ENCODE data around the gene AQP6.

Gene AQP6

DNA sequence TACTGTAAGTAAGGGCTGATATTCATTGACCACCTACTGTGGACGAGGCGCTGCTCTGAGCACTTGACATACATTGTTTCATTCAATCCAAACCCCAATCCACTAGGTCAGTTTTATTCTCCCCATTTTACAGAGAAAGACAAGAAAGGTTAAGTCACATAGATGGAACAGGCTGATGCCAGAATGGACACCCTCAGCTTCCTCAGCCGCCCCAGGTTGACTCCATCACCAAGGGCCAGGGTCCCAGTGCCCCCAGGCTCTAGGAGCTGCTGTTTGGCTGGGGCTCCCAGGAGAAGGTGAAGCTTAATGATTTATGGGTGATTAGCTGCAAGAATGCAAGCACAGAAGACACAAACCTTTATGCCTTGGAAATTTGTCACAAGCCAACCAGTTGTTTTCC is 22.9 kb upstream of the AQP6 start:
- H2BK12ac ChIP-seq (ENCODE audit: low read length in 2 of 2) = no peak overlapping the region
- DNase-seq = no peak
- no peak overlapping the region for H3K4me3 ChIP-seq (ENCODE audit: insufficient read depth in 1 of 2, low read depth in 1 of 2, low read length in 2 of 2)
- H4K8ac ChIP-seq (ENCODE audit: low read length) = no peak overlapping the region
- peaks cover 45 to 46% of the 10 kb centered on the region in 2 experiments for H3K27me3 ChIP-seq (ENCODE audit: control insufficient read depth in 1 of 2, insufficient read depth in 1 of 2, low read length in 2 of 2)
- no peaks in the 10 kb centered on the region for H3K9me3 ChIP-seq (ENCODE audit: control insufficient read depth, low read length)
- no peak overlapping the region for H3K27ac ChIP-seq (ENCODE audit: low read length, poor library complexity, severe bottlenecking)
- no peak overlapping the region for H3K14ac ChIP-seq (ENCODE audit: low read length in 2 of 2)
- H3K4me2 ChIP-seq (ENCODE audit: low read length, poor library complexity, severe bottlenecking) = no peak overlapping the region
- peaks cover 2% of the 10 kb centered on the region for H3K4me1 ChIP-seq (ENCODE audit: control insufficient read depth, insufficient read depth, low read depth, low read length)
- no peak overlapping the region for H2AK5ac ChIP-seq (ENCODE audit: low read length, severe bottlenecking)
- no peak overlapping the region for H2BK15ac ChIP-seq (ENCODE audit: low read depth, poor library complexity, severe bottlenecking)
- WGBS = 88% methylated on average over 3 of the region's 3 CpGs
- H3K4ac ChIP-seq (ENCODE audit: low read depth in 1 of 2, low read length in 2 of 2) = no peak overlapping the region
- H4K91ac ChIP-seq (ENCODE audit: low read length) = no peak overlapping the region
- H2BK5ac ChIP-seq (ENCODE audit: low read depth, low read length, poor library complexity, severe bottlenecking) = no peak overlapping the region
- no peak overlapping the region for H2AFZ ChIP-seq (ENCODE audit: low read depth, low read length)
- H3K23ac ChIP-seq (ENCODE audit: low read length in 2 of 2) = no peak overlapping the region
- no peak overlapping the region for H2BK120ac ChIP-seq (ENCODE audit: low read depth, low read length)
- H3K18ac ChIP-seq (ENCODE audit: low read depth in 1 of 2, low read length in 2 of 2) = no peak overlapping the region
- no peaks in the 10 kb centered on the region for H3K79me1 ChIP-seq (replicated peaks; ENCODE audit: low read length, poor library complexity, severe bottlenecking)
- H3K36me3 ChIP-seq (ENCODE audit: control insufficient read depth in 1 of 2, insufficient read depth in 2 of 2, low read depth in 1 of 2, low read length in 2 of 2) = no peaks in the 10 kb centered on the region
- no peak overlapping the region for H3K9ac ChIP-seq (ENCODE audit: low read length)

DNA sequence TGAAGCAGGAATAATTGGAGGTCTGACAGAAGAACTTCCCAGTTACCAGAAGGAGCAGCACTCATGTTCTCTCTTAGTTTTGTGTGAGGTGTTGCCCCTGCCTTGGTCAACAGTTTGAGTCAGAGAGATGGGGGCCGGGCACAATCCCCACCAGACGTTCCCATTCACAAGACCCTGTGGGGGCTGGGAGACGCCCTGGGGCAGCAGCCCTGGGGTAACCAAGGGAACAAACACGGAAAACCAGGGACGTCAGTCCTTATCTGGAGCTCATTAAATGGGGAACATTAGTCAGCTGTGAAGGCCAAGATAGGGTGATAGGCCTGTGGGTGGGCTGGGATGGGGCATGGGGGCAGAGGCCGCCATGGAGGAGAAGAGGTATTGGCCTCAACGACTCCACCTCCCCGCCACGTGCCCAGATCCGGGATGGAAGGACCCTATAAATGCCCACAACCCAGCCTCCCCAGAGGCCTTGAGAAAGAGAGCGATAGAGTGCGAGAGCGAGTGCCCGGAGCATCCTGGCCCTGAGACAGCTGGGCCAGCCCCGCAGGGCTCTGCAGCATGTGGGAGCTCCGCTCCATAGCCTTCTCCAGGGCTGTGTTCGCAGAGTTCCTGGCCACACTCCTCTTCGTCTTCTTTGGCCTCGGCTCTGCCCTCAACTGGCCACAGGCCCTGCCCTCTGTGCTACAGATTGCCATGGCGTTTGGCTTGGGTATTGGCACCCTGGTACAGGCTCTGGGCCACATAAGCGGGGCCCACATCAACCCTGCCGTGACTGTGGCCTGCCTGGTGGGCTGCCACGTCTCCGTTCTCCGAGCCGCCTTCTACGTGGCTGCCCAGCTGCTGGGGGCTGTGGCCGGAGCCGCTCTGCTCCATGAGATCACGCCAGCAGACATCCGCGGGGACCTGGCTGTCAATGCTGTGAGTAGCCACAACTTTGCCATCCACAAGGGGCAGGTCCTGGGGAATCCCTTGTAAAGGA is 22.2 kb upstream of the AQP6 start, which contains the start of gene AQP2:
Gene AQP2, plus strand, starts transcription at position 465 of the 979 bp plus-strand sequence. Its CDS starts 94 bp downstream, at position 559.
- H3K36me3 ChIP-seq (ENCODE audit: control insufficient read depth in 1 of 2, insufficient read depth in 2 of 2, low read depth in 1 of 2, low read length in 2 of 2) = no peaks in the 10 kb centered on the region
- H3K27ac ChIP-seq (ENCODE audit: low read length, poor library complexity, severe bottlenecking) = no peak within 1 kb of the TSS
- no peak within 1 kb of the TSS for H2BK15ac ChIP-seq (ENCODE audit: low read depth, poor library complexity, severe bottlenecking)
- H2BK12ac ChIP-seq (ENCODE audit: low read length in 2 of 2) = no peak within 1 kb of the TSS
- no peak within 1 kb of the TSS for H3K9ac ChIP-seq (ENCODE audit: low read length)
- H2AFZ ChIP-seq (ENCODE audit: low read depth, low read length) = no peak within 1 kb of the TSS
- no peak within 1 kb of the TSS for H3K23ac ChIP-seq (ENCODE audit: low read length in 2 of 2)
- H3K4me2 ChIP-seq (ENCODE audit: low read length, poor library complexity, severe bottlenecking) = no peak within 1 kb of the TSS
- H3K4me1 ChIP-seq (ENCODE audit: control insufficient read depth, insufficient read depth, low read depth, low read length) = no peaks in the 10 kb centered on the region
- no peak within 1 kb of the TSS for H3K14ac ChIP-seq (ENCODE audit: low read length in 2 of 2)
- no peak within 1 kb of the TSS for H3K4me3 ChIP-seq (ENCODE audit: insufficient read depth in 1 of 2, low read depth in 1 of 2, low read length in 2 of 2)
- H3K27me3 ChIP-seq (ENCODE audit: control insufficient read depth in 1 of 2, insufficient read depth in 1 of 2, low read length in 2 of 2) = peaks cover 52% of the 10 kb centered on the region in 2 experiments
- H3K18ac ChIP-seq (ENCODE audit: low read depth in 1 of 2, low read length in 2 of 2) = no peak within 1 kb of the TSS
- H2BK120ac ChIP-seq (ENCODE audit: low read depth, low read length) = no peak within 1 kb of the TSS
- no peak within 1 kb of the TSS for H4K91ac ChIP-seq (ENCODE audit: low read length)
- DNase-seq = peak; percentile 34
- no peak within 1 kb of the TSS for H2BK5ac ChIP-seq (ENCODE audit: low read depth, low read length, poor library complexity, severe bottlenecking)
- no peak within 1 kb of the TSS for H3K4ac ChIP-seq (ENCODE audit: low read depth in 1 of 2, low read length in 2 of 2)
- no peaks in the 10 kb centered on the region for H3K79me1 ChIP-seq (replicated peaks; ENCODE audit: low read length, poor library complexity, severe bottlenecking)
- no peaks in the 10 kb centered on the region for H3K9me3 ChIP-seq (ENCODE audit: control insufficient read depth, low read length)
- no peak within 1 kb of the TSS for H2AK5ac ChIP-seq (ENCODE audit: low read length, severe bottlenecking)
- 88% methylated on average over 30 of the region's 32 CpGs for WGBS
- H4K8ac ChIP-seq (ENCODE audit: low read length) = no peak within 1 kb of the TSS

DNA sequence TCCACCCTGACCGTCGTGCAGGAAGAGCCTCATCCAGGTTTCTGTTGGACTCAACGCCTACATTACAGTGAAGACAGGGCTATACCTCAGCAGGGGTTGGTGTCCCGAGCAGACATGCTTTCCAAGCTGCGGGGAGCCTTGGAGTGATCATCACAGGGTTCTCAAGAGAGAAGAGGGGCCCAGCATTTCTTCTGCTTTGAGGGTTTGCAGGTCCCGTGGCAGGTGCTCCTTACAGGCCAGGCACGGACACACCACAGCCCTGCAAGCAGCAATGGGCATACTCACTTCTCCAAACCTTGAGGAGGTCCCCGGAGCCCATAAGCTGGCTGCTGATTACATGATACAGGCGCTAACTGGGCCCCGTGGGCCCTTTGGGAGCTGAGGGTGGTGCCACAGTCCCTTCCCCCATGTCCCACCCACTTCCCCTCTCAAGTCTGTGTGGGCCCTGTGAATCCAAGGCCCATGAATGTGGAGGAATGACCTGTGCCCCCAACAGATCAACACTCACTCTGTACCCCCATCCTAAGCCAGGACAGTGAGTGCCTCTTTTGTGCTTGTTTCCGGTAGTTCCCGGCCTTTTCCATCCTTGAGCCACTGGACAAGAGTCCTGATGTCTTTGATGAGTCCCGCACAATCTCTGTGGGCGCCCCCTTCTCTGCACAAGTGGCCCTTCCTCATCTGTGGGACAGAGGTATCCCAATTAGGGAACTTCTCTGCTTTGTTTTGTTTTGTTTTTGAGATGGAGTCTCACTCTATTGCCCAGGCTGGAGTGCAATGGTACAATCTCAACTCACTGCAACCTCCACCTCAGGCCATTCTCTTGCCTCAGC is 21.1 kb upstream of the AQP6 start:
- Histone ChIP-seq H3K27ac (ENCODE audit: low read length, poor library complexity, severe bottlenecking) (no peak overlapping the region), H3K4me1 (ENCODE audit: control insufficient read depth, insufficient read depth, low read depth, low read length) (peaks cover 2% of the 10 kb centered on the region), H2AFZ (ENCODE audit: low read depth, low read length) (no peak overlapping the region), H3K9ac (ENCODE audit: low read length) (no peak overlapping the region), H3K23ac (ENCODE audit: low read length in 2 of 2) (no peak overlapping the region), H2BK5ac (ENCODE audit: low read depth, low read length, poor library complexity, severe bottlenecking) (no peak overlapping the region), H4K91ac (ENCODE audit: low read length) (no peak overlapping the region), H3K4me3 (ENCODE audit: insufficient read depth in 1 of 2, low read depth in 1 of 2, low read length in 2 of 2) (no peak overlapping the region), H3K4ac (ENCODE audit: low read depth in 1 of 2, low read length in 2 of 2) (no peak overlapping the region), H3K79me1 (replicated peaks; ENCODE audit: low read length, poor library complexity, severe bottlenecking) (no peaks in the 10 kb centered on the region), H3K18ac (ENCODE audit: low read depth in 1 of 2, low read length in 2 of 2) (no peak overlapping the region), H3K27me3 (ENCODE audit: control insufficient read depth in 1 of 2, insufficient read depth in 1 of 2, low read length in 2 of 2) (peaks cover 62 to 63% of the 10 kb centered on the region in 2 experiments), H3K36me3 (ENCODE audit: control insufficient read depth in 1 of 2, insufficient read depth in 2 of 2, low read depth in 1 of 2, low read length in 2 of 2) (no peaks in the 10 kb centered on the region), H2AK5ac (ENCODE audit: low read length, severe bottlenecking) (no peak overlapping the region), H3K14ac (ENCODE audit: low read length in 2 of 2) (no peak overlapping the region), H2BK120ac (ENCODE audit: low read depth, low read length) (no peak overlapping the region), H4K8ac (ENCODE audit: low read length) (no peak overlapping the region), H2BK12ac (ENCODE audit: low read length in 2 of 2) (no peak overlapping the region), H3K9me3 (ENCODE audit: control insufficient read depth, low read length) (no peaks in the 10 kb centered on the region), H2BK15ac (ENCODE audit: low read depth, poor library complexity, severe bottlenecking) (no peak overlapping the region), H3K4me2 (ENCODE audit: low read length, poor library complexity, severe bottlenecking) (no peak overlapping the region)
- DNase-seq = no peak
- WGBS = 79% methylated on average over 14 of the region's 14 CpGs

All from mesenchymal stem cell (in vitro differentiated cells and primary cell).